Endothelial cell of hepatic sinusoid (primary cell): ENCODE results near the gene DENND2D.

ENCODE experiments used
- in situ Hi-C: cut with HindIII; loops from 2 replicates; pipeline ENCODE4 v1.10.0; 2017; ENCODE audit warnings: low sequenced_read_pairs

Gene DENND2D

GRCh38 chr1:111222308-111223125, 22.1 kb upstream of the DENND2D start:
- in situ Hi-C loops, result no loop called here

- in situ Hi-C loops, result no loop called here
Observed at GRCh38 chr1:111221633-111222291, 21.3 kb upstream of the DENND2D start.

- in situ Hi-C loops, result no loop called here
Observed at GRCh38 chr1:111221276-111221632, 20.8 kb upstream of the DENND2D start.

GRCh38 chr1:111220302-111220890, 19.9 kb upstream of the DENND2D start:
- in situ Hi-C loops, result no loop called here

- in situ Hi-C loops, result loop anchor here (5.0 kb wide), 2 partner anchors 38 to 183 kb away; no protein-coding TSS in a partner anchor
Observed at GRCh38 chr1:111219557-111220286, 19.3 kb upstream of the DENND2D start.

GRCh38 chr1:111218701-111219556, 18.5 kb upstream of the DENND2D start:
- in situ Hi-C loops, result loop anchor here (5.0 kb wide), 2 partner anchors 38 to 183 kb away; no protein-coding TSS in a partner anchor

- in situ Hi-C loops, result loop anchor here (5.0 kb wide), 2 partner anchors 40 to 185 kb away; no protein-coding TSS in a partner anchor
Observed at GRCh38 chr1:111217183-111217910, 16.9 kb upstream of the DENND2D start.

GRCh38 chr1:111216751-111217150, 16.3 kb upstream of the DENND2D start:
- in situ Hi-C loops, result loop anchor here (5.0 kb wide), 2 partner anchors 41 to 186 kb away; no protein-coding TSS in a partner anchor

GRCh38 chr1:111215285-111215684, 14.8 kb upstream of the DENND2D start:
- in situ Hi-C loops, result loop anchor here (5.0 kb wide), 2 partner anchors 42 to 187 kb away; no protein-coding TSS in a partner anchor

GRCh38 chr1:111214884-111215283, 14.4 kb upstream of the DENND2D start:
- in situ Hi-C loops, result loop anchor here (5.0 kb wide), 2 partner anchors 42 to 187 kb away; no protein-coding TSS in a partner anchor

- in situ Hi-C loops, result no loop called here
Observed at GRCh38 chr1:111214074-111214801, 13.8 kb upstream of the DENND2D start.

GRCh38 chr1:111213412-111213811, 13.0 kb upstream of the DENND2D start:
- in situ Hi-C loops, result no loop called here

- in situ Hi-C loops, result no loop called here
Observed at GRCh38 chr1:111212634-111213335, 12.3 kb upstream of the DENND2D start.

GRCh38 chr1:111211921-111212320, 11.5 kb upstream of the DENND2D start:
- in situ Hi-C loops, result no loop called here

- in situ Hi-C loops, result no loop called here
Observed at GRCh38 chr1:111209622-111210021, 9.2 kb upstream of the DENND2D start.

GRCh38 chr1:111208921-111209320, 8.5 kb upstream of the DENND2D start:
- in situ Hi-C loops, result no loop called here

- in situ Hi-C loops, result no loop called here
Observed at GRCh38 chr1:111205714-111206050, 5.2 kb upstream of the DENND2D start.
